ENCODE data around the gene SELL.
"Not testable (repeated sequence)": the region's sequence is repeated elsewhere in the genome, so short reads cannot be mapped to it uniquely, and the experiment has no call there.

The SELL gene

DNA sequence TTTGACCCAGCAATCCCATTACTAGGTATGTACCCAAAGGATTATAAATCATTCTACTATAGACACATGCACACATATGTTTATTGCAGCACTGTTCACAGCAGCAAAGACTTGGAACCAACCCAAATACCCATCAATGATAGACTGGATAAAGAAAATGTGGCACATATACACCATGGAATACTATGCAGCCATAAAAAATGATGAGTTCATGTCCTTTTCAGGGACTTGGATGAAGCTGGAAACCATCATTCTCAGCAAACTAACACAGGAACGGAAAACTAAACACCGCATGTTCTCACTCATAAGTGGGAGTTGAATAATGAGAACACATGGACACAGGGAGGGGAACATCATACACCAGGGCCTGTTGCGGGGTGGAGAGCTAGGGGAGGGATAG is 41.2 kb downstream of the SELL start:
- in situ Hi-C loops (cut with MboI; ENCODE audit: low sequenced_read_pairs): not testable (repeated sequence)

- in situ Hi-C loops (cut with MboI; ENCODE audit: low sequenced_read_pairs): not testable (repeated sequence)
Observed at GRCh38 chr1:169667699-169668596, 43.5 kb downstream of the SELL start.

DNA sequence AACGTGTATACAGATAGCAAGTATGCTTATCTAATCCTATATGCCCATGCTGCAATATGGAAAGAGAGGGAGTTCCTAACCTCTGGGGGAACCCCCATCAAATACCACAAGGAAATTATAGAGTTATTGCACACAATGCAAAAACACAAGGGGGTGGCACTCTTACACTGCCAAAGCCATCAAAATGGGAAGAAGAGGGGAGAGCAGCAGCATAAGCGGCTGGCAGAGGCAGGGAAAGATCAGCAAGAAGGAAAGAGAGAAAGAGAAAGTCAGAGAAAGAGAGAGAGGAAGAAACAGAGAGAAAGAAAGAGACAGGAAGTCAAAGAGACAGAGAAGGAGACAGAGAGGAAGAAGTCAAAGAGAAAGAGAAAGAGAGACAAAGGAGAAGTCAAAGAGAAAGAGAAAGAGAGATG is 44.2 kb downstream of the SELL start:
- in situ Hi-C loops (cut with MboI; ENCODE audit: low sequenced_read_pairs): not testable (repeated sequence)

DNA sequence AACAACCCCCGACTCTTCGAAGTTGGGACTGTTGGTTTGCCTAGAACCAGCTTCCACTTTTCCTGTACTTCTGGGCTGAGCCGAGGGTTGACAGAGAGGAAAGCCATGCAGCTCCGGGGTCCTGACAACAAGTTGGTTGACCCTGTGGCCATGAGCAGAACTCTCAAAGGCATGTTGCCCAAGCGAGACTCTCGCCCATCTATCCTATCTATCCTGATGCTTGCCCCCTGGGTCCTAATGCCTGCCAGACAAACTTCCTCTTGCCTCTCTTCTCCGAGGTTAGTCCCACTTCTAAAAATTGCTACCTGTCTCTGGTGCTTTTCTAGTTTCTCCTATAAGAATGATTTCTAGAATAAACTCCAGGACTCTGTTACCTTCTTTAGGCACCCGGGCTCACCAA is 48.7 kb downstream of the SELL start:
- in situ Hi-C loops (cut with MboI; ENCODE audit: low sequenced_read_pairs): not testable (repeated sequence)

DNA sequence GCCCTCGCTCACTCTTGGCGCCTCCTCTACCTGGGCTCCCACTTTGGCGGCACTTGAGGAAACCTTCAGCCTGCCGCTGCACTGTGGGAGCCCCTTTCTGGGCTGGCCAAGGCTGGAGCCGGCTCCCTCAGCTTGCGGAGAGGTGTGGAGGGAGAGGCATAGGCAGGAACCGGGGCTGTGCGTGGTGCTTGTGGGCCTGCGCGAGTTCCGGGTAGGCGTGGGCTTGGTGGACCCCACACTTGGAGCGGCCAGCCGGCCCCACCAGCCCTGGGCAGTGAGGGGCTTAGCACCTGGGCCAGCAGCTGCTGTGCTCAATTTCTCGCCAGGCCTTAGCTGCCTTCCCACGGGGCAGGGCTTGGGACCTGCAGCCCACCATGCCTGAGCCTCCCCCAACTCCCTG is 50.4 kb downstream of the SELL start:
- in situ Hi-C loops (cut with MboI; ENCODE audit: low sequenced_read_pairs): not testable (repeated sequence)

GRCh38 chr1:169658777-169659176 is 52.6 kb downstream of the SELL start:
- in situ Hi-C loops (cut with MboI; ENCODE audit: low sequenced_read_pairs): not testable (repeated sequence)

- in situ Hi-C loops (cut with MboI; ENCODE audit: low sequenced_read_pairs): no loop called here
Observed at GRCh38 chr1:169653873-169654272, 57.5 kb downstream of the SELL start.

GRCh38 chr1:169651035-169651434 is 60.4 kb downstream of the SELL start:
- in situ Hi-C loops (cut with MboI; ENCODE audit: low sequenced_read_pairs): no loop called here

- in situ Hi-C loops (cut with MboI; ENCODE audit: low sequenced_read_pairs): no loop called here
Observed at GRCh38 chr1:169650551-169650950, 60.9 kb downstream of the SELL start.

- in situ Hi-C loops (cut with MboI; ENCODE audit: low sequenced_read_pairs): no loop called here
Observed at GRCh38 chr1:169648709-169649108, 62.7 kb downstream of the SELL start.

DNA sequence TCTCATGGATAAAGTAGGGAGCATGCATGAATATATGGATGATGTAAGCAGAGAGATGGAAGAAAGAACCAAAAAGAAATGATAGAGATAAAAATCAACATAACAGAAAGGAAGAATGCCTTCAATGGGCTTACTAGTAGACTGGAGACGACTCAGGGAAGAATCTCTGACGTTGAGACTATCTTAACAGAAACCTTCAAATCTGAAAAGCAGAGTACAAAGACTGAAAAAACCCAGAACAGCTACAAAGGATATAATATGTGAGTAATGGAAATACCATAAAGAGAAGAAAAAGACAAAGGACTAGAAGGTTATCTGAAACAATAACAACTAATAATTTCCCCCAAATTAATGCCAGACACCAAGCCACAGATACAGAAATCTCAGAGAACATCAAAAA is 63.2 kb downstream of the SELL start:
- in situ Hi-C loops (cut with MboI; ENCODE audit: low sequenced_read_pairs): no loop called here

- in situ Hi-C loops (cut with MboI; ENCODE audit: low sequenced_read_pairs): no loop called here
Observed at GRCh38 chr1:169647512-169647911, 63.9 kb downstream of the SELL start.

- in situ Hi-C loops (cut with MboI; ENCODE audit: low sequenced_read_pairs): no loop called here
Observed at GRCh38 chr1:169644297-169644696, 67.1 kb downstream of the SELL start.
